COR-L47 (cell line): Measurements from ENCODE around the gene KMT2B.
"Not testable (repeated sequence)": the region's sequence is repeated elsewhere in the genome, so short reads cannot be mapped to it uniquely, and the experiment has no call there.

ENCODE experiments used
- DNase-seq: peaks from one replicate; lab custom pipeline; 2025; lab: John Stamatoyannopoulos, UW

The KMT2B gene

DNA sequence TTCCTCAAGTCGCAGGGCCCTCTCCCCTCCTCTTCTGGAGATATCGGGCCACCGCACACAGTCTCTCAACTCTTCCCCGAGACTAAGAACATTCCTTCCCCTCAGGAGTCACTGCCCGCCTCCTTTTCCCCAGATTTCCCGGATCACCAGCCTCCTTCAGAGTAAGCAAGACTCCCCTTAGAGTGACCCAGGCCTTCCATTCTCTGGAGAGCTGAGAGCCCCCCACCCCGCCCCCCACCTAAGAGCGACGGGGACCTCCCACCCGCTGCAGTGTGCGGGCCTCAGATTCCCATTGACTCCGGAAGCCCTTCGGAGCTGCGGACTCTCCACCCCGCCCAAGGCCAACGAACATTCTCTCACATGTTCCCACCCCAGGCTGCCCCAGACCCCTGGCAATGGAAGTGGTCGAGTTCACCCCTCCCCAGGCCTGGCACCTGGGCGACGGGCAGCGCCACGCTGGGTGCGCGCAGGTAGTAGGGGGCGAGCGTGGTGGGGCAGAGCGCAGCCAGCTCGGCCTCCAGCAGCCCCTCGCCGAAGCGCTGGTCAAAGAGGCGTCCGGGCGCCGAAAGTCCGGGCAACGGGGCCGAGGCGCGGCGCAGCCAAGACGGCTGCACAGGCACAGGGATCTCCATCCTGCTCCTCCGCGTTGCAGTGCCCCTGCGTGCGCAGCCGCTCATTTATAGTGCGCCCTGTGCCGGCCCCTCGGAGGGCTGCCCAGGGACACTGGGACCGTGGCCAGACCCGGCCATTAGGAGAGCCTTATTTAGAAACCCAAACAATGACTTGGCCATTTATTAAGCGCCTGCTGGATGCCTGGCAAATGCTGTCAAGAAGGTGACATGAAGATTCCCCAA is 38.8 kb downstream of the KMT2B start, which contains the start of gene HSPB6:
TSS of gene HSPB6 (minus strand) at position 653 of the 854 bp plus-strand sequence. CDS start at position 632, 21 bp downstream.
- DNase-seq: no peak

DNA sequence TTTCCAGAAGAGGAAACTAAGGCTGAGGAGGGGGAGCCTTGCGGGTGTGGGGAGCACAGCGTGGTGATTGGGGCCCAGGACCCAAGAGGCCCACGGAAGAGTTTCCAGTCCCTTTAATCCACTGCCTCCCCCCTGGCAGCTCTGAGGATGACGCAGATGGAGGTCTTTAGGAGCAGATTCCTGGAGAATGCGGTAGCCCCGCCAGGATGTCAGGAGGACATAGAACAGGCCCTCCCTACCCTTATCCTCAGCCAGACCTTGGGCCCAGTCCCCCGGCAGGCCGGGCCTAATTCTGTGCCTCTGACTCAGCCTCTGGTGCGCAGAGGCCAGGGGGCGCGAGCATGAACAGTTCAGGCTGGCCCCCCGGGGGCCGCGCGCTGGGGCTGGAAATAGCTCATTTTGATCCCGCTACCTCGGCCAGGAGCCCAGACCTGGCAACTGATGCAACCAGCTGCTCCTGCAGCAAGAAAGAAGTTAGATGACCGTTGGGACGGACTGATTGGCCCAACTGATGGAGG is 39.5 kb downstream of the KMT2B start:
- peak; percentile 18 for DNase-seq

DNA sequence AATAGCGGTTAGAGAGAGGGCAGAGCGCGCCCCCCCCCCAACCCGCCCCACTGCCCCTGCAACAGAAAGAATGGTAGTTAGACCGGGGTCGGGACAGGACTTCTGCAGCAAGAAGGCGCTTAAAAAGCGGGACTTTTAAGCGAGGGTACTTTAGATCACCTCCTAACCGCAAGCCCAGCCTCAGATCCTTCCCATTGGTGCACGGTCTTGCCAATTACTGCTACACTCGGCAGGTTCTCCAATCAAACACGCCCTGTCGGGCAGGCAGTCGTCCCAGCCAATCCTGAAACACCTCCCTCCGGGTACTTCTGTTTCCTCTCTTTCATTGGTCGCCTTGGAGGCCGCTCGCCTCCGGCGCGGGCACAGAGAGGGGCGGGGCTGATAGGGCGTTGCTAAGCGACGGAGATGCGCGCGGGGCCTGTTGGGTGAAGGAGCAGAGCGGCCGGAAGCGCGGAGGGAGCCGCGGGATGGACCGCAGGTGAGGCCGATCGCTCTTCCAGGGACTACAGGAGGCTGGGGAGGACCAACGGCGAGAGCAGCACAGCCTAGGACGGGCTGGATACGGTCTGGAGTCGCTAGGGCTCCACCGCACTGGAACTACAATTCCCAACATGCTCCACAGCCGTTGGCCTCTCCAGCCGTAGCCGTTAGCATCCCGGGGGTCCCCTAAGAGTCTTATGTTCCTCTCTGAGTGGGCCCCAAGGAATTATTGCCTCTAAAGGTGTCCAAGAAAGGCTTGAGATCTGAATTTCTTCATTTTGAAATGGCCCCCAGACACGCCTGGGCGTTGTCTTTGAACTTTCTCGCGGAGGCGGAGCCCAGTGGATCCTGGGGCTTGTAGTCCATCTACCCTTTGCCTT is 40.2 kb downstream of the KMT2B start, which contains the start of gene PROSER3:
TSS of gene PROSER3 (plus strand) at position 428 of the 860 bp plus-strand sequence. CDS start at position 468, 40 bp downstream.
- peak; percentile 98 for DNase-seq

DNA sequence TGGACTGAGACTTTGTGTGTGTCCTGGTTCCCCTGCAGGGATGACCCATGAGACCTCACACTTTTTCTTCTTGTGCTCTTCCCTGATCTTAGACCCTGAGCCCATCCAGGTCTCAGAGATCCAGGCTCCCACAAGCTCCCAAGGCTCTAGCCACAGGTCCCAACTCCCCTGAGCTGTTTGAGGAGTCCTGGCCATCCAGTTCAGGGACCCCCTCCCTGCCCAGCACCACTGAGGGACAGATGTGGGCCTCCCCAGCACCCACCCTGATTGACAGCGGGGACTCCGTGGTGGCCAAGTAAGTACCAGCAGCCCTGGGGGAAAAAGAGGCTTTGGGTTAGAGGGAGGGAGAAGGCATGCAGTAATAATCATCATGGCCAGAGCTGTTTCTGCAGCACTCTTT is 41.9 kb downstream of the KMT2B start:
- DNase-seq: no peak

DNA sequence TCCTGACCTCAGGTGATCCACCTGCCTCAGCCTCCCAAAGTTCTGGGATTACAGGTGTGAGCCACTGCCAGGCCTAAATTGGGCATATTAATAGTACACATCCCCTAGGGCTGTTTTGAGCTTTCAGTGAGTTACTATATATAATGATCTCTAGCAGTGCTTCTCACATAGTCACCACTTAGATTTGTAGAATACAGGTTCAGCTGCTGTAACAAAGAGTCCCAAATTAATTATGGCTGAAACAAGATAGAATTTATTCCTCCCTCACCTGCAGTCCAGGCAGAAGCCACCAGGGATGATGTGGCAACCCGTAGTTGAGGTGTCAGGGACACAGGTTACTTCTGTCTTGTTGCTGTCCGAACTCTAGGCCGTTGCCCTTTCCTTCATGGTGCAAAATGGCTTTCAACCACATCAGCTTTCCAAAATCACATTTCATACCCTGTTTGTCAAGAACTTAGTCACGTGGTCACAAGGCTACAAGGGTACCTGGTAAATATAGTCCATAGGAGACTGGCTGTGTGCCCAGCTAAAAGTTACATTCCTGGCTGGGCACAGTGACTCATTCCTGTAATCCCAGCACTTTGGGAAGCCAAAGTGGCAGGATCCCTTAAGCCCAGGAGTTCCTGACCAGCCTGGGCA is 43.0 kb downstream of the KMT2B start:
- DNase-seq: no peak

DNA sequence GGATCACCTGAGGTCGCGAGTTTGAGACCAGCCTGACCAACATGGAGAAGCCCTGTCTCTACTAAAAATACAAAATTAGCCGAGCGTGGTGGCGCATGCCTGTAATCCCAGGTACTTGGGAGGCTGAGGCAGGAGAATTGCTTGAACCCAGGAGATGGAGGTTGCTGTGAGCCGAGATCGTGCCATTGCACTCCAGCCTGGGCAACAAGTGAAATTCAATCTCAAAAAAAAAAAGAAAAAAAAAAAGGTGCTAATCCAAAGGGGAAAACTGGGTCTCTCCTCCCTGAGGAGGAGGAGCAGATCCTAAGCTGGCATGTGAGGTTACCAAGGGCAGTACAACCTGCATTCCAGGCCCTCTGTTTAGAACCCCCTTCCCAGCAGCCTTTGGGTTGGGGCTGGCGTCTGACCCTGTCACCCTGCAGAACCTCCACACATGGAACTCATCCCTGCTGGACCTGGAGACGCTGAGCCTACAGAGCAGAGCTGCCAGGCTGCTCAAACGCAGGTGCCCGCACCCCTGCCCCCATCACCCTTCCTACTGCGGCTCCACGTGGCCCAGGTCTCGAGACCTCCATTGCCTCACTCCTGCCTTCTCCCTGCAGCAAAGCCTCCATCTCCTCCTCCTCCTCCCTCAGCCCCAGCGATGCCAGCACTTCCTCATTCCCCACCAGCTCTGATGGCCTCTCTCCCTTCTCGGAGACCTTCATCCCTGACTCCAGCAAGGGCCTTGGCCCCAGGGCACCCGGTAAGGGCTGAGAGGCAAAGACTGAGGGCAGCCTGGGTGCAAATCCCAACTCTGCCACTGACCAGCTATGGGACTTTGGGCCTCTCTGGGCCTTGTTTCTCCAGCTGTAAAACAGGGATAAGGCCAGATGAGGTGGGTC is 46.9 kb downstream of the KMT2B start:
- no peak for DNase-seq

DNA sequence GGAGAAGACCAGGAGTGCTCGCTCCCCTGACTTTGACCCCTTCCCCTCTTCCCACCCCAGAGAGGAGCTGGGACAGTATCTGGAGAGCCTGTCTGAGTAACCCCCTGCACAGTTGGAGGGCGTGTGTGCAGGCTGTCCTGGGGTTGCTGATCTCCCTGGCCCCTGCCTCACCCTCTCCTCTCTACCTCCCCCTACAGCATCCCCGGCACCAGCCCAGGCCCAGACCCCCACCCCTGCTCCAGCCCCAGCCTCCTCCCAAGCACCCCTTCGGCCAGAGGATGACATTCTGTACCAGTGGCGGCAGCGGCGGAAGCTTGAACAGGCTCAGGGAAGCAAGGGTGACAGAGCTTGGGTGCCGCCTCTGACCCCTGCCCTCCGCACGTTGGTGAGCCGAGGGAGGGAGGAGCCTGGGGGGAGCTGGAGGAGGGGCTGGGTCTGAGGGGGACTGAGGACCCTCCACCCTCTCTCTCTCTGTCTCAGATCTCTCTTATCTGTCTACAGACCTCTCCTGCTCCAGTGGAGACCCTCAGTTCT is 48.8 kb downstream of the KMT2B start:
- DNase-seq: no peak

DNA sequence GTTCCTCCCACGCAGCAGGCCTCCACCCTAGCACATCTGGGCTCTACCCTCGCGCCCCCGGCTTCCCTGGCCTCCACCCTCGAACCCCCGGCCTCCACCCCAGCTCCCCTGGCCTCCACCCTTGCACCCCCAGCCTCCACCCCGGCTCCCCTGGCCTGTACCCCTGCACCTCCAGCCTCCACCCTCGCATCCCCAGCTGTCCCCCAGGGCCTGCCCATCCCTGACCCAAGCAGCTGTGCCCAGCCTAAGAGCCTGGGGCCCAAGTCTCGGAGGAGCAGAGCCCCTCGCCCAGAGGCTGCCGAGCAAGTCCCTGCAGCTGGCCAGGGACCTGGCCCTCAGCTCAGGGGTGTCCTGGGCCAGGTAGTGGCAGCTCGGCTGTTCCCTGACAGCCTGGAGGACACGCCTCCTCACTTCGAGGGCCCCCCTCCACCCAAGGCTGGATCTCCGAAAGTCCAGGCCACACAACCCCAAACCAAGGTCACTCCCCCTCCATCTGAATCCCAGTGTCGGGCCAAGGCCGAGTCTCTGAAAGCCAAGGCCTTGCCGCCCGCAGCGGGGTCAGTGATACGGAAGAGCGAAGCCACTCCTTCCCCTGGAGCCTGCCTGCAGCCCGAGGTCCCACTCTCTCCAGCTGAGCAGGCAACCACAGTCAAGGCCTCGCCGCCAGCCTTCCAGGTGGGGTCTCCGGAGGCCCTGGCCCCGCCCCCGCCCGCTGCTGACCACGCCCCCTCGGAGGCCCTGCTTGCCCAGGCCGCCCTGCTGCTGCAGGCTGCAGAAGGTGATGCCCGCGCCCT is 49.7 kb downstream of the KMT2B start:
- DNase-seq: no peak

DNA sequence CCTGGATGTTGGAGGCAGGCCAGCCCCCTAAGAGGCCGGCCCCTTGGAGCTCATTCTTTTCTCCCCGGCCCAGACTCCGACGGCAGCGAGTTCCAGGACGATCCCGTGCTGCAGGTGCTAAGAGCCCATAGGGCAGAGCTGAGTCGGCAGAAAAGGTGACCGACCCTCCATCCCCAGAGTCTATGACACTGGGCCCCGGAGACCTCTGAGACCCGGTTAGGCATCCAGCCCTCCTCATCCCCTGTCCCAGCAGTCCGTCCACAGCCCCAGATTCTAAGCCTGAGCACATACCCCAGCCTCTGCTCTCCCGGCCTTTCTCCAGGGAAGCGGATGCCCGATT is 50.2 kb downstream of the KMT2B start:
- no peak for DNase-seq

DNA sequence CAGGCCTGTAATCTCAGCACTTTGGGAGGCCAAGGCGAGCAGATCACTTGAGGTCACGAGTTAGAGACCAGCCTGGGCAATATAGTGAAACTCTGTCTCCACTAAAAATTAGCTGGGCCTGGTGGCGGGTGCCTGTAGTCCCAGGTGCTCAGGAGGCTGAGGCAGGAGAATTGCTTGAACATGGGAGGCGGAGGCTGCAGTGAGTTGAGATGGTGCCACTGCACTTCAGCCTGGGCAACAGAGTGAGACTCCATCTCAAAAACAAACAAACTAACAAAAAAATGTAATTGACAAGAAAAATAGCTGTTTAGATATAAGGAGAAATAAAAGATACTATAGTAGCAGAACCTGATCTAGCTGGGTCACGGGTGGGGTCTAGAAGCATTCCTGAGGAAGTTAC is 54.6 kb downstream of the KMT2B start:
- not testable (repeated sequence) for DNase-seq

DNA sequence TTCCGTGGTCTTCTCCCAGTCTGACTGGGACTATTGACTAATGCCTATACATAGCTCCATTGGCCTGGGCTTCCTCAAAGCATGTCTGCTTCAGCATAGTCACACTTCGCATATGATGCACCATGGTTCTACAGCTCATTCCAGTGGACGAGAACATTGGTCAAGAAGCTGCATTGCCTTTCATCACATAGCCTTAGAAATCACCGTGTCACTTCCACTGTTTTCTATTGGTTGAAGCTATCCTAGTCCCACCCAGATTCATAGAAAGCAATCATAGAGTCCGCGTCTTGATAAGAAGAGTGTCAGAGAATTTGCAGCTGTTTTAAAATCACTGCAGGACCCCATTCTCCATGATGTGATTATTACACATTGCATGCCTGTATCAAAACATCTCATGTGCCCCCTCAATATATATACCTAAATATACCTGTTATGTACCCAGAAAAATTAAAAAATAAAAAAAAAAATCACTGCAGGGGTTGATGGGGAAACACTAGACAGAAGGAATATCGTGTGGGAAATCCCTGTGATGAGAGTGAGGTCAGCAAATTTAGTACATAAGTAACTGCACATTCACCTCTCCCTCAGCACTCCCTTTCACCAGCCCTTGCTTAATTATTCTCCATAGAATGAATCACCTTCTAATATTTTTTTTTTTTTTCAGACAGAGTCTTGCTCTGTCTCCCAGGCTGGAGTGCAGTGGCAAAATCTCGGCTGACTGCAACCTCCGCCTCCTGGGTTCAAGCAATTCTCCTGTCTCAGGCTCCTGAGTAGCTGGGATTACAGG is 55.4 kb downstream of the KMT2B start:
- no peak for DNase-seq

DNA sequence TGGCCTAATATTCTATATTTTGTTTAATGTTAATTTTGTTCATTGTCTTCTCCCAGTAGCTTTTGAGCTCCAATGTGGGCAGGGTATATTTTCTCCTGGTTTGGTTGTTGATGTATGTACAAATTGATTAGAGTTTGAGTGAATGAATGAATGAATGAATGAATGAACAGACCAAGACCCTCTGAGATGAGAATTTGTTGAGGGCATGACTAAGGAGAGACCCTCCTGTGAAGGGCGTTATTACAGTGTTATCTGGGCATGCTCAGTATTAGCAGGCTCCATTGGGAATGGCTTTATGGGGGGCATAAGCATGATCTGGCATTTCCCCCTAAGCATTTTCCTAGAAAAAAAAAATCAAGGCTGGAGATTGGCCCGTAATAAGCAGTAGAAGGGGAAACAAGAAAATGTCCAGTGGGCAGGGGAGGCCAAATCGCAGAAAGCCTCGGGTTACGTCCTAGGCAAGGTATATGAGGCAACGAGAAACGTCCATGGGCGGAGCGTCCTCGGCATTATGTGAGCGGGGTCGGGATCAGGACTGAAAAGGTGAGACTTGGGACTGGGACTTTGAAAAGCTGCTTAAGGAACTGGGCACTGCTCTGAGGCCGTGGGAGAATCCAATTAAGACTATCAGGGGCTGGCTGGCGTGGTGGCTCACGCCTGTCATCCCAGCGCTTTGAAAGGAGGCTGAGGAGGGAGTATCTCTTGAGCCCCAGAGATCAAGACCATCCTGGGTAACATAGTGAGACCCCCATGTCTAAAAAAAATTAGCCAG is 56.7 kb downstream of the KMT2B start:
- DNase-seq: no peak

DNA sequence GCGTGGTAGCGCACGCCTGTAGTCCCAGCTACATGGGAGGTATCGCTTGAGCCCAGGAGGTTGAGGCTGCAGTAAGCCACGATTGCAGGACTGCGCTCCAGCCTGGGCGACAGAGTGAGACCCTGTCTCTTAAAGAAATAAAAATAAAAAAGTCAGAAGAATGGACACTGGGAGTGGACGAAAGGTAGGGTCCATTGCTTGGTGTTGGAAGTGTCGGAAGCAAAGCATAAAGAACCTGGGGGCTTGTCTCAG is 57.2 kb downstream of the KMT2B start:
- DNase-seq: no peak

DNA sequence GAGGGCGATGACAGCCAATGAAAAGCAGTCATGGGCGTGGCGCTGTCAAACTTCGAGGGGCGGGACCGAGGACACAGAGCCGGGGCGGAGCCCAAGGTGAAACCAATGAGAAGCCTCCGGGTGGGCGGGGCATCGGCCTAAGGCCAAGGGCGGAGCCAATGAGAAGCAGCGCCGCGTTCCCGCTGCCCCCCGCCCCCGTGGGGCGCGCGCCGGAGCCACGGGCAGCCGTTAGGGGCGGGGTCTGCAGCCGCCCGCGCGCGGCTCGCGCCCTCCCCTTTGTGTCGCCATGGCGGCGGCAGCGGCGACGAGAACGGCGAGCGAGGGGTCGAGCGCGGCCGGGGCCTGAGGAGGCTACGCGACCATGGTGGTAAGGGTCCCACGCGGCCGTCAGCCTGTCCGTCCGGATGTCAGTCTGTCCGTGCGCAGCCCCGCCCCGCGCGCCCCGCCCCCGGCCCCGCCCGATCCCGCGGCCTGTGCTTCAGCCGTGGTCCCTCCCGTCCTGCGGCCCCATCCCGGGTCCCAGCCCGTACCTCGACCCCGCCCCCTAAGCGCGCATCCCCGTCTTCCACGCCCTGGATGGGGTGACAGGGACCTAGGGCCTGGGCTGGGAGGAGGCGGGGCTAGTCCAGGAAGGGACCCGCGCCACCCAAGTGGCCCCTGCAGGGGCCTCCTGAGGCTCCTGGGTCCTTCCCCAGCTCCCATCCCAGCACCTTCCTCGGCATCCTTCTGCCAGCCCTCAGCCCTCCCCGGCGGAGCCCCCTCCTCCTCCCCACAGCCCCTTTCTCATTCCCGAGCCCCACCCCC is 57.7 kb downstream of the KMT2B start, which contains the start of gene ARHGAP33:
TSS of gene ARHGAP33 (plus strand) at position 267 of the 804 bp plus-strand sequence. CDS start at position 362, 95 bp downstream.
- peak; percentile 99 for DNase-seq

DNA sequence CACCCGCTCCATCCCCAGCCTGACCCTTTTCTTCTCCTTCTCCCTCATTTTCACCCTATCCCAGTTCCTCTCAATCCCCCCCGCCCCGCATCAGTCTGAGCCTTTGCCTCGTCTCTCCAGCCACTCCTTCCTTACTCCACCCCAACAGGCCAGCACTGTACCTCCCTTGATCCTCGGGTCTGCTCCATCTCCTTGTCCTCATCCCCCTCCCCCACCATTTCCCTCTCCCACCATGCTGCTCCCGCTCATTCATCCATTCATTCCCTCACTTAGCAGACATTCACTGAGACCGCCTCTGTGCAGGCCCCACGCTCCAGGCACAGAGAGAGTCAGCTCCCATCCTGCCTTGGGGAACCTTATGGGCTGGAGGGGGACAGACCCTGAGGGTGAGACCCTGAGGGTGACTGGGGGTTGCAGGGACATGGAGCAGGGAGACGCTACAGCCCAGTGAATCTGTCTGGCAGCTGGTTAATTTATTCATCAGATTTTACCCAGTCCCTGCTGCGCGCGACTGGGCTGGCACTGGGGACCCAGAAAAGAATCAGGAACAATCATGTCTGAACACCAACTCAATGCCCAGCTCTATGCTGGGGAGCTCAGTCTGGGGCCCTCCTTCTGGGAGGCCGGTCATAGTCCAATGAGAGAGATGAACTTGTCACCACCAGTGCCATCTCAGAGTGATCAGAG is 58.4 kb downstream of the KMT2B start:
- no peak for DNase-seq

DNA sequence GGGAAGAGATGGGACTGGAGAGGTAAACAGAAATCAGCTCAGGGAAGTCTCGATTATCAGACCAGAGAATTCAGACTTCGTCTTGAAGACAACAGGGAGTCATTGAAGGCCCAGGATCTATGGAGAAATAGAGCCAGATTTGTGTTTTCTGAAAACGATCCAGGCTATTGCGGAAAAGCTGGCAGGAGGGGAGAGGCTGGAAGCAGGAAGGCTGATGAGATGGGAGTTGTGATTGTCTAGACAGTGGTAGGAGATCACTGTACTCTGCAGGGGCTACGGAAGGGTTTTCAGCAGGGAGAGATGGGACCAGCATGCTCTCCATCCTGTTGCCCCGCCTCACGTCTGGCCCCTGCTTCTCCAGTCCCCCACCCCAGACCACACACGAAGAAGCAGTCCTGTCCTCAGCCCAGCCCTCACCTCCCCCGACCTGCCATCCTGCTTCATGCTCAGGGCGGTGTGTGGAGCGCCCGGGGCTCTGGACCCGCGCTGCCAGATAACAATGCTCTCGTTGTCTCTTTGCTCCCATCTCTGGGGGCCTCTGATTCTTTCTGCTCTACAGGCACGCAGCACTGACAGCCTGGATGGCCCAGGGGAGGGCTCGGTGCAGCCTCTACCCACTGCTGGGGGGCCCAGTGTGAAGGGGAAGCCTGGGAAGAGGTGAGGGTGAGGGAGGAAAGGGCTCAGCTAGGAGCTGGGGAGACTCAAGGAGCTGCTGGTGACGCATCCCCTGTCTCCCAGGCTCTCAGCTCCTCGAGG is 59.5 kb downstream of the KMT2B start:
- DNase-seq: no peak
